Epithelial cell of proximal tubule (primary cell): ENCODE measurements around the gene BCAN. TPM values are rescaled to one million over a fixed set of nuclear protein-coding genes. Genes with fewer than 3 reads are reported as not detected.

Experiments used
- DNase-seq: peaks from one replicate; pipeline ENCODE4 v3.0.0-alpha.2; 2011; ENCODE audit warnings: low read depth
- H3K4me3 ChIP-seq: 2 replicates; pipeline ENCODE4 v1.5.1; 2011; ENCODE audit warnings: low read depth, mild to moderate bottlenecking, low read length
- total RNA-seq: library from RNA; depleted of rRNA; stranded (reverse); fragments of >200 nt; gene quantifications from 2 replicates; pipeline ENCODE4 v1.2.3, GENCODE V29; 2015
- TF ChIP-seq, protein P1 (sequence below): conservative IDR thresholded peaks from 2 replicates; pipeline ENCODE4 v1.5.1; 2012; ENCODE audit warnings: low read depth, mild to moderate bottlenecking, low read length

Gene BCAN
- total RNA-seq, 1 donor from 2014 or later: not detected

DNA sequence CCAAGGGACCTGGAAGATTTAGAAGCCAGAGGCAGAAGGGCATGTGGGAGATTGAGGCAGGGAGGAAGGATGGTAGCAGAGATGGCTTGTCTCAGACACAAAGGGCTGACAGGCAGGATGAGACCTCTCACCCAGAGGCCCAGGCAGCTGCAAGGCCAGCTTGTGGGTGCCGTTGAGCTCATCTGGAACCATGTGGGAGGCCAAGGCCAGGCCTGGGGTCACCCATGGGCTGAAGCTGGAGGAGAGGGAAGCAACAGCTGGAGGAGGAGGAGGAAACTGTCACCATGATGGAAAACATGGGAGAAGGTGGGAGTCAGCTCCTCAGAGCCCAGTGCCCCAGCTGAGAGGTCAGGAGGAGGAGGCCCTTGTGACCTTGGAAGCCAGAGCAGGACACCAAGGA, 57.1 kb downstream of the BCAN start:
- no peak overlapping the region for H3K4me3 ChIP-seq
- TF ChIP-seq, protein P1, sequence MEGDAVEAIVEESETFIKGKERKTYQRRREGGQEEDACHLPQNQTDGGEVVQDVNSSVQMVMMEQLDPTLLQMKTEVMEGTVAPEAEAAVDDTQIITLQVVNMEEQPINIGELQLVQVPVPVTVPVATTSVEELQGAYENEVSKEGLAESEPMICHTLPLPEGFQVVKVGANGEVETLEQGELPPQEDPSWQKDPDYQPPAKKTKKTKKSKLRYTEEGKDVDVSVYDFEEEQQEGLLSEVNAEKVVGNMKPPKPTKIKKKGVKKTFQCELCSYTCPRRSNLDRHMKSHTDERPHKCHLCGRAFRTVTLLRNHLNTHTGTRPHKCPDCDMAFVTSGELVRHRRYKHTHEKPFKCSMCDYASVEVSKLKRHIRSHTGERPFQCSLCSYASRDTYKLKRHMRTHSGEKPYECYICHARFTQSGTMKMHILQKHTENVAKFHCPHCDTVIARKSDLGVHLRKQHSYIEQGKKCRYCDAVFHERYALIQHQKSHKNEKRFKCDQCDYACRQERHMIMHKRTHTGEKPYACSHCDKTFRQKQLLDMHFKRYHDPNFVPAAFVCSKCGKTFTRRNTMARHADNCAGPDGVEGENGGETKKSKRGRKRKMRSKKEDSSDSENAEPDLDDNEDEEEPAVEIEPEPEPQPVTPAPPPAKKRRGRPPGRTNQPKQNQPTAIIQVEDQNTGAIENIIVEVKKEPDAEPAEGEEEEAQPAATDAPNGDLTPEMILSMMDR: no peak
- DNase-seq: no peak

DNA sequence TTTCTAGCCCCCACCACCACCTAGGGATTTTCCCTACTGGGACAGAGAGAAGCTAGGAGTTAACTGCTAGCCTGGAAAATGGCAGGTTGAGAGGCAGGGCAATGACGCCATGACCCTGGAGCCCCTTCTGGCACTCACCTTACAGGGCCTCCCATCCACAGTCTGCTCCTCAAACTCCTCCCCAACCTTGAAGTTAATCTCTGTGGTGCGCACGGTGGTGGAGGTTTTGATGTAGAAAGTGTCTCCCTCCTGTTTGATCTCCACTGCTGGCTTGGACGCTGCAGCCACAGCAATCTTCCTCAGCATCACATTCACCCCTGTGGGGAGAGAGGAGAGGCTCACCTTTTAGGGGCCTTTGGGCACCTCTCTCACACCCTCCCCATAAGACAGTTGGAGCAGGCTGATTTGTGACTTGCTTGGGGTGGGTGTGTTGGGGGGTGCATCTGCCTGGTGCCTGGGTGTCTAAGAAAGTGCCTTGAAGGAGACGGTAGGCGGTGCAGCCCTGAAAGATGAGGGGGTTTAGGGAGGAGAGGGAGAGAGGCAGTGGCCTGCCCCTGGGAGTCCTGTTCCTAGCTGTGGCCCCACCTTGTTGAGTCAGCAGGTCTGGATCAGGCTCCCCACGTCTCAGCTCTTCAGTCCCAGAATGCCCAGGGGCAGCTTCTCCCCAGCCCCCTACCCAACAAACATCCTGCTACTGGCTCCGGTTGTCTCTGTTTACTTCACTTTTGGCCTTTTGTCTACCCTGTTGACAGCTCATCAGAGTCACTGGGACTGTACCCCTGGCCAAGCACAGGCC, 59.0 kb downstream of the BCAN start:
- no peak overlapping the region for H3K4me3 ChIP-seq
- TF ChIP-seq, protein P1: no peak
- no peak for DNase-seq

DNA sequence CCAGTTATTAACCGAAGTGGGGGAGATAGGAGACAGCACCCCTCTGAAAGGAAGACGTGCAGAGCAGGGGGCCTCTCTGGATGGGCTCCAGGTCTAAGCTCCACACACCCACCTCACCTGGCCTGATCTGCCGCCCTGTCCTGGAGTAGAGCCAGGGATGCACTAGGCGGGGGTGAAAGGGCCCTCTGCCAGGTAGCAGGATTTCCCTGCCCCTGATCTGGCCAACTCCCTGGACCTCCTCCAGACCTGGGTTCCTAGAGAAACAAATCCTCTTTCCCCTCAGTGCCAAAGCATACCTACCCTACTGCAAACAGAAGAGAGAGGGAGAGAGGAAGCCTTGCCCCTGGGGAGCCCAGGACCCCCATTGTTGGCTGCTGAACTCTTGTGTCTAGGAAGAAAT, 61.4 kb downstream of the BCAN start:
- H3K4me3 ChIP-seq: no peak overlapping the region
- TF ChIP-seq, protein P1: no peak
- no peak for DNase-seq

DNA sequence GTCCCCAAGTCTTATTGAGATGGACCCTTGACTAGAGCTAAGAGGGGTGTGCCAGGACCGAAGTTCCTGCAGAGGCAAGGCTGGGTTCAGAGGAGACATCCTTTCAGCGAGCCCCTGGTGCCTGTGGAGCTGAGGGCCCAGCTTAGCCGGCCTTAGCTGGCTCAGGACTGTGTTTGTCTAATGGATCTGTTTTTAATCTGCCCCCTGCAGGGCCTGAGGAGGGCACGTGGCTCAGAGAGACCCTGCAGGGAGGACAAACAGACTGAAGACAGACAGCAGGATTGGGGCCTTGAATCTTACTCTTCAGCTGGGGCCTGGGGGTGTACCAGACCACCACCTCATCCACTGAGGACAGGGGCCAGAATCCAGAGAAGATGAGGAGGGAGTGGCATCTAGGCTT, 61.8 kb downstream of the BCAN start:
- TF ChIP-seq, protein P1: no peak
- H3K4me3 ChIP-seq: no peak overlapping the region

DNA sequence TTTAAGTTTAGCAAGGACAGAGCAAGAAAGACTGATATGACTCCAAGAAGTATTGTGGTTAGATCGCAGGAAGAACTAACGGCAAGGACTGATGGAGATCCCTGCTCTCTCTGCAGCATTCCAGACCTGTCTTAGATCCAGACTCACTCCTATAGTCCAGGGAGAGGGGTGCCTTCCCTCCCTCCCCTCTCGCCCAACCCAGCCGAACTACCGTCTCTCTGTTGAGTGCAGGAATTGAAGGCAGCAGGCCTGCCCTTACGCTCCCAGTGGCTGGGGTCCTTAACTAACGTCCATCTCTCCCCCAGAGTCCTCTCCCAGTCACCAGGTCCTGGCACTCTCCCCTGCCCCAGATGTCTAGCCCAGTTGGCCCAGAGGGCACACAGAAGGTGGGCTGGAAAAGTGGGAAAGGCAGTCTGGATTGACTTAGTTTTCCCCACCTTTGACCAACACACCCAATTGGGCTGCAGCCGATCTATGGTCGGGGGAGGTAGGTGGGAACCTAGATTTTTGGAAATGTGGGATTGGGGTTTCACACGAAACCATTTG, 62.3 kb downstream of the BCAN start:
- H3K4me3 ChIP-seq: no peak overlapping the region
- TF ChIP-seq, protein P1: no peak
- DNase-seq: no peak

More for the DNA sequence above, 61.8 kb downstream of the BCAN start:
- no peak for DNase-seq

DNA sequence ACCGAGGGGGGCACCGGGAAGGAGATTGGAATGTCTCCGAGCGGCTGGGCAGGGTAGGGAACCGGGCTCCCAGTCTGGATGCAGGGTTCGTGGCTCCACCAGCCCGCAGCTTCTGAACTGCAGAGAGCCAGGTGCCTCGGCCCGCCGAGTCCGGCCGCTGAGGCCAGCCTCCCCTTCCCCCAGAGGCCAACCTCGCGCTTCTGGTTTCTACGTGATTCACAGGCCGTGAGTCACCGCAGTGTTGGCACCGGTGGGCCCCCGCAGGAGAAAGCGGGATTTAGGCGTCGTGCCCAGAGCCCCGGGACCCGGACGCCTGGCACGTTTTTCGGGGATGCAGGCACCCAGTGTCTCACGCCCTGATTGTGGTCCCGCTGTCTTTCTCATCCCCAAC, 63.0 kb downstream of the BCAN start:
- TF ChIP-seq, protein P1: peak; percentile 2
- no peak for DNase-seq
- H3K4me3 ChIP-seq: peak overlapping the region; percentile 55

DNA sequence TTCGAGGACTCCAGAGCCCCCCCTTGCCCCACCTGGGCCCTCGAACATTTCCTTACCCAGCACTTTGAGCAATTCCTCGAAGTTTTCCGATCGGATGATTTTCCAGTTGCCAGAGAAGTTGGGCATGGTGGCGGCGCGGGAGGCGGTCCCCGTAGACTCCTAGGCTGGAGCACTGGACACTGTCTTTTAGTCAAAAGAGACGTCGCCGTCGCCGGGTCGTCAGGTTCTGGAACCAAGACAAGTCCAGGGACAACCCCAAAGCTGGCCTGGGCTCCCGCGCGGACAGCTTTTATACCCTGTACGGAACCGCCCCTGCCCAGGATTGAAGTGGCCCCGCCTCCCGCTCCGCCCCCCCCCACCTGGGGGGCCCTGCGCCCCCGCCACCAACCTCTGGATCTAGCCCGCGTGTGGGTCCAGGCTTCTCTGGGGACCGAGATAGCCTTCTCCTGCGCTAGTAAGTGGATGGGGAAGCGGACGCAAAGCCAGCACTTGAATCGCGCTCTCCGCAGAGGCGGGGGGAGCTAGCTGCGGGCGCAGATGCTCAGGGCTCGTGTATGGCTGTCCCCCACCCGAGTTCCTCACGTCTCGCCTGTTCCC, 63.5 kb downstream of the BCAN start, which contains the start of gene CRABP2:
CRABP2 (minus strand) TSS at position 263 of the 597 bp plus-strand sequence; CDS start at position 126, 137 bp downstream.
- no peak for DNase-seq
- TF ChIP-seq, protein P1: peak; percentile 1
- H3K4me3 ChIP-seq: peak within 1 kb of the TSS; percentile 55
